HepG2 (cell line): ENCODE results near the gene CD81. TPM values are rescaled to one million over a fixed set of nuclear protein-coding genes. Genes with fewer than 3 reads are reported as not detected.

Experiments used
- BRCA1 ChIP-seq: sonication (generic); formaldehyde crosslinking; IDR thresholded peaks from 2 replicates; pipeline ENCODE4 v1.4.0; 2020; ENCODE audit warnings: missing genetic modification reagents
- CSRNP1 ChIP-seq: sonication (generic); formaldehyde crosslinking; IDR thresholded peaks from 2 replicates; pipeline ENCODE4 v1.8.1; 2023; ENCODE audit warnings: mild to moderate bottlenecking, missing genetic modification reagents
- CTCF ChIP-seq: sonication (generic); formaldehyde crosslinking; IDR thresholded peaks from 2 replicates; pipeline ENCODE4 v1.5.0; 2020; ENCODE audit warnings: mild to moderate bottlenecking, missing genetic modification reagents, moderate library complexity
- HMGXB4 ChIP-seq, 2 experiments: sonication (generic) in 1 of 2; formaldehyde crosslinking in 1 of 2; IDR thresholded peaks; 2 replicates each; pipeline versions ENCODE4 v1.4.0 to v1.6.1; 2018 to 2020; ENCODE audit warnings: missing genetic modification reagents in 2 of 2, borderline replicate concordance in 1 of 2, low read depth in 1 of 2, mild to moderate bottlenecking in 1 of 2, missing biosample characterization in 1 of 2
- HNF1B ChIP-seq: sonication (generic); formaldehyde crosslinking; IDR thresholded peaks from 2 replicates; pipeline ENCODE4 v1.5.1; 2020; ENCODE audit warnings: mild to moderate bottlenecking, moderate library complexity, missing genetic modification reagents
- HOXA3 ChIP-seq: sonication (generic); formaldehyde crosslinking; IDR thresholded peaks from 2 replicates; pipeline ENCODE4 v1.5.0; 2020; ENCODE audit warnings: missing genetic modification reagents
- MEIS2 ChIP-seq: sonication (generic); formaldehyde crosslinking; IDR thresholded peaks from 2 replicates; pipeline ENCODE4 v1.9.0; 2021; ENCODE audit warnings: mild to moderate bottlenecking, missing genetic modification reagents
- NFYB ChIP-seq: sonication (generic); formaldehyde crosslinking; IDR thresholded peaks from 2 replicates; pipeline ENCODE4 v1.4.0; 2020; ENCODE audit warnings: missing genetic modification reagents
- NPAS2 ChIP-seq: sonication (generic); formaldehyde crosslinking; IDR thresholded peaks from 2 replicates; pipeline ENCODE4 v1.8.0; 2022; ENCODE audit warnings: mild to moderate bottlenecking, missing genetic modification reagents, borderline replicate concordance
- SPEN ChIP-seq: sonication (generic); formaldehyde crosslinking; IDR thresholded peaks from 2 replicates; pipeline ENCODE4 v1.5.1; 2020; ENCODE audit warnings: low read depth, mild to moderate bottlenecking, missing genetic modification reagents
- SRY ChIP-seq: sonication (generic); formaldehyde crosslinking; IDR thresholded peaks from 2 replicates; pipeline ENCODE4 v1.8.0; 2022; ENCODE audit warnings: mild to moderate bottlenecking, missing genetic modification reagents
- TBX2 ChIP-seq: sonication (generic); formaldehyde crosslinking; IDR thresholded peaks from 2 replicates; pipeline ENCODE4 v1.5.0; 2020; ENCODE audit warnings: missing genetic modification reagents, mild to moderate bottlenecking, borderline replicate concordance
- TOE1 ChIP-seq: sonication (generic); formaldehyde crosslinking; IDR thresholded peaks from 2 replicates; pipeline ENCODE4 v1.4.0; 2020; ENCODE audit warnings: mild to moderate bottlenecking, missing genetic modification reagents
- ZBTB33 ChIP-seq: sonication (generic); formaldehyde crosslinking; IDR thresholded peaks from 2 replicates; pipeline ENCODE4 v1.4.0; 2020; ENCODE audit warnings: missing genetic modification reagents
- ZNF557 ChIP-seq: sonication (generic); formaldehyde crosslinking; IDR thresholded peaks from 2 replicates; pipeline ENCODE4 v1.4.0; 2020; ENCODE audit warnings: missing genetic modification reagents
- ZNF598 ChIP-seq: sonication (generic); formaldehyde crosslinking; IDR thresholded peaks from 2 replicates; pipeline ENCODE4 v1.5.1; 2020; ENCODE audit warnings: mild to moderate bottlenecking, missing genetic modification reagents, borderline replicate concordance
- ZNF740 ChIP-seq: sonication (generic); formaldehyde crosslinking; IDR thresholded peaks from 2 replicates; pipeline ENCODE4 v1.4.0; 2020; ENCODE audit warnings: missing genetic modification reagents
- ZNF777 ChIP-seq: sonication (generic); formaldehyde crosslinking; IDR thresholded peaks from 2 replicates; pipeline ENCODE4 v1.4.0; 2020; ENCODE audit warnings: missing genetic modification reagents
- polyA plus RNA-seq, 8 experiments: library from polyadenylated mRNA; depleted of rRNA in 3 of 8; stranded (reverse) in 7 of 8; unstranded in 1 of 8; fragments of >200 nt; fragmentation: Illumina TruSeq in 4 of 8; extraction: Trizol in 4 of 8; gene quantifications; 2 replicates each; pipeline versions ENCODE4 v1.2.1 to v1.2.3, GENCODE V29; 2011 to 2016; ENCODE audit warnings: low read depth in 4 of 8, missing spikeins in 1 of 8, mixed read lengths in 1 of 8; ENCODE audit not compliant: insufficient read depth in 1 of 8
- total RNA-seq, 5 experiments: library from RNA; depleted of rRNA; stranded (reverse); fragments of >200 nt; fragmentation: Illumina TruSeq; extraction: Trizol; gene quantifications; 2 replicates each; pipeline ENCODE4 v1.2.3, GENCODE V29; 2016; ENCODE audit warnings: low read depth in 1 of 5

CD81 gene
- total and polyA plus RNA-seq, 2 of the 13 experiments (the other 11 are each of a cell fraction or from before 2014, with no cell fraction given), result not detected

- TF ChIP-seq TBX2 (CRISPR knock-in tag) (no peak), MEIS2 (peak; percentile 49; the same call in 1 of the 2 replicates), ZNF557 (CRISPR knock-in tag) (0 out of 2 replicates have a peak, but pooled peaks have one; percentile 33), TOE1 (CRISPR knock-in tag) (no peak), CTCF (CRISPR knock-in tag) (peak; percentile 99), CSRNP1 (CRISPR knock-in tag) (no peak), HMGXB4 (CRISPR knock-in tag; IDR thresholded peaks at IDR 0.05; ENCODE audit: borderline replicate concordance in 1 of 2, low read depth in 1 of 2) (peak; percentile 37 to 82; a peak in 3 of 4 replicates), ZNF740 (CRISPR knock-in tag) (peak; percentile 61; the same call in 1 of the 2 replicates), ZBTB33 (CRISPR knock-in tag) (peak; percentile 79), HNF1B (peak; percentile 43; the same call in 1 of the 2 replicates), ZNF777 (CRISPR knock-in tag) (0 out of 2 replicates have a peak, but pooled peaks have one; percentile 51), SRY (CRISPR knock-in tag) (peak; percentile 77; the same call in 1 of the 2 replicates), NPAS2 (no peak), SPEN (CRISPR knock-in tag) (peak; percentile 81), HOXA3 (CRISPR knock-in tag) (peak; percentile 26; the same call in 1 of the 2 replicates), BRCA1 (peak; percentile 63; the same call in 1 of the 2 replicates), NFYB (CRISPR knock-in tag) (no peak), ZNF598 (CRISPR knock-in tag) (0 out of 2 replicates have a peak, but pooled peaks have one; percentile 15)
Observed at GRCh38 chr11:2420502-2421225, 43.6 kb downstream of the CD81 start (continued).
